Left lung (tissue), 10 donors: Measurements from ENCODE around the gene TFCP2L1. TPM values are rescaled to one million over a fixed set of nuclear protein-coding genes. Genes with fewer than 3 reads are reported as not detected.

Experiments
- ATAC-seq: fragments of 200-7000 bp; cut with Tn5 transposase; one replicate; pipeline ENCODE4 v1.9.1; 2020; ENCODE audit warnings: moderate library complexity
- DNase-seq, 4 donors: peaks; one replicate each; pipeline ENCODE4 v3.0.0-alpha.2; 2013 to 2020
- H3K27ac ChIP-seq, 2 donors: fragments of 200-600 bp; sonication (generic) in 1 of 2; one replicate each; pipeline versions ENCODE4 v1.5.0 to v1.8.0; 2020 to 2021
- H3K27me3 ChIP-seq, 2 donors: fragments of 200-600 bp; sonication (generic) in 1 of 2; one replicate each; pipeline versions ENCODE4 v1.5.0 to v1.8.0; 2020 to 2021
- H3K36me3 ChIP-seq, 2 donors: fragments of 200-600 bp; sonication (generic) in 1 of 2; one replicate each; pipeline versions ENCODE4 v1.5.0 to v1.8.0; 2020 to 2021
- H3K4me1 ChIP-seq, 2 donors: fragments of 200-600 bp; one replicate each; pipeline ENCODE4 v1.8.0; 2021
- H3K4me3 ChIP-seq, 2 donors: fragments of 200-600 bp; sonication (generic) in 1 of 2; one replicate each; pipeline versions ENCODE4 v1.5.0 to v1.8.0; 2020 to 2021; ENCODE audit warnings: mild to moderate bottlenecking in 1 of 2
- H3K9me3 ChIP-seq, 2 donors: fragments of 200-600 bp; sonication (generic) in 1 of 2; one replicate each; pipeline versions ENCODE4 v1.5.0 to v1.8.0; 2020 to 2021
- CTCF ChIP-seq, 2 donors: fragments of 200-600 bp; sonication (generic) in 1 of 2; IDR thresholded peaks; one replicate each; pipeline versions ENCODE4 v1.5.0 to v1.8.0; 2021; ENCODE audit warnings: antibody characterized with exemption in 2 of 2
- intact Hi-C, 2 donors: fragments of 100-400 bp; cut with DNase I; formaldehyde crosslinking; loops; one replicate each; pipeline versions ENCODE4 v1.11.2 to v1.14.2; 2022
- polyA plus RNA-seq, 6 donors: library from polyadenylated mRNA; unstranded; fragments of 120-200 nt; gene quantifications; one replicate each; pipeline ENCODE4 v1.2.1, GENCODE V29; 2013; ENCODE audit not compliant: insufficient read length in 6 of 6
- total RNA-seq, 2 donors: library from RNA; stranded (reverse); fragmentation: NEBNext Ultra II Directional; extraction: Animal tissue kit (Norgen Biotek cat#: 25700); gene quantifications; one replicate each; pipeline ENCODE4 v1.2.1, GENCODE V29; 2021
- donor health status: DM: no; HTN: yes; CAD: no.
- donor health status: DM: no; HTN: no; CAD: no.

The TFCP2L1 gene
- total and polyA plus RNA-seq, 8 donors: 3.5 to 32.5 (median 4.6) TPM

GRCh38 chr2:121285926-121286325, 924 bp upstream of the TFCP2L1 start:
- TF ChIP-seq CTCF (IDR thresholded peaks at IDR 0.05): no peak
- ATAC-seq (no peak), DNase-seq (no peak)
- Histone ChIP-seq H3K4me3 (no peak overlapping the region), H3K4me1 (peaks cover 0 to 25% of the 10 kb centered on the region in 2 donors), H3K27ac (no peak overlapping the region), H3K27me3 (peaks cover 0 to 58% of the 10 kb centered on the region in 2 donors), H3K36me3 (no peaks in the 10 kb centered on the region), H3K9me3 (no peaks in the 10 kb centered on the region)
- intact Hi-C loops: no loop called here

GRCh38 chr2:121283670-121284462, 1.1 kb downstream of the TFCP2L1 start:
- intact Hi-C loops: no loop called here
- H3K36me3 ChIP-seq: no peaks in the 10 kb centered on the region
- H3K4me3 ChIP-seq: peak overlapping the region; percentile 52 to 53
- H3K9me3 ChIP-seq: no peaks in the 10 kb centered on the region
- peak overlapping the region in 1 of 2 donors; percentile 13 for H3K27ac ChIP-seq
- H3K4me1 ChIP-seq: peaks cover 0 to 25% of the 10 kb centered on the region in 2 donors
- peaks cover 0 to 66% of the 10 kb centered on the region in 2 donors for H3K27me3 ChIP-seq
- no peak for TF ChIP-seq CTCF (IDR thresholded peaks at IDR 0.05)
- no peak for DNase-seq
- peak; percentile 9 for ATAC-seq

GRCh38 chr2:121282800-121283385, 2.1 kb downstream of the TFCP2L1 start:
- peak; percentile 52 for ATAC-seq

GRCh38 chr2:121281694-121282093, 3.3 kb downstream of the TFCP2L1 start:
- intact Hi-C loops: no loop called here
- Histone ChIP-seq H3K27me3 (peaks cover 0 to 70% of the 10 kb centered on the region in 2 donors), H3K27ac (no peak overlapping the region), H3K4me1 (peaks cover 0 to 18% of the 10 kb centered on the region in 2 donors), H3K9me3 (no peaks in the 10 kb centered on the region), H3K4me3 (no peak overlapping the region), H3K36me3 (no peaks in the 10 kb centered on the region)
- TF ChIP-seq CTCF (IDR thresholded peaks at IDR 0.05): no peak
- ATAC-seq: no peak
- no peak for DNase-seq

More at GRCh38 chr2:121282800-121283385, 2.1 kb downstream of the TFCP2L1 start:
- H3K4me1 ChIP-seq: peaks cover 0 to 25% of the 10 kb centered on the region in 2 donors
- peak overlapping the region in 1 of 2 donors; percentile 13 for H3K27ac ChIP-seq
- no peak for TF ChIP-seq CTCF (IDR thresholded peaks at IDR 0.05)
- peak in 1 of 4 donors; percentile 42 for DNase-seq
- H3K27me3 ChIP-seq: peaks cover 0 to 71% of the 10 kb centered on the region in 2 donors
- no peaks in the 10 kb centered on the region for H3K36me3 ChIP-seq
- peak overlapping the region; percentile 7 to 53 for H3K4me3 ChIP-seq
- H3K9me3 ChIP-seq: no peaks in the 10 kb centered on the region
- intact Hi-C loops: no loop called here

- intact Hi-C loops: no loop called here
- H3K36me3 ChIP-seq: no peaks in the 10 kb centered on the region
- H3K27me3 ChIP-seq: peaks cover 0 to 64% of the 10 kb centered on the region in 2 donors
- no peak overlapping the region for H3K27ac ChIP-seq
- no peaks in the 10 kb centered on the region for H3K9me3 ChIP-seq
- ATAC-seq: no peak
- no peak for DNase-seq
- no peak for TF ChIP-seq CTCF (IDR thresholded peaks at IDR 0.05)
- no peak overlapping the region for H3K4me3 ChIP-seq
- H3K4me1 ChIP-seq: peaks cover 0 to 17% of the 10 kb centered on the region in 2 donors
Measured at GRCh38 chr2:121281107-121281506, 3.9 kb downstream of the TFCP2L1 start.
